Measurements from ENCODE around the gene LRAT.

GRCh38 chr4:154711522-154711921 is 32.3 kb upstream of the LRAT start:
- TF ChIP-seq CTCF (conservative IDR thresholded peaks at IDR 0.05; ENCODE audit: low read depth in 2 of 2), result no peak
- no peak for TF ChIP-seq EZH2 (IDR thresholded peaks at IDR 0.05; ENCODE audit: low read depth, unreplicated experiment)
- no peak for TF ChIP-seq POLR2AphosphoS5 (IDR thresholded peaks at IDR 0.05; ENCODE audit: low read depth)
- TF ChIP-seq EZH2phosphoT487 (IDR thresholded peaks at IDR 0.05; ENCODE audit: unreplicated experiment), result no peak
